MM.1S (cell line): ENCODE results near the gene DSTN.

Experiments used
- DNase-seq: peaks from one replicate; pipeline ENCODE4 v3.0.0-alpha.2; 2015
- H2AFZ ChIP-seq: fragments of 300-600 bp; sonication (generic); 2 replicates; pipeline ENCODE4 v1.6.0; 2016; ENCODE audit warnings: antibody characterized with exemption, low read length
- H3F3A ChIP-seq: fragments of 300-600 bp; sonication (generic); 2 replicates; pipeline ENCODE4 v1.6.1; 2016; ENCODE audit warnings: mild to moderate bottlenecking, antibody characterized with exemption, low read length, moderate library complexity, mixed read lengths; ENCODE audit not compliant: insufficient read depth
- H3K27ac ChIP-seq: fragments of 300-600 bp; sonication (generic); 2 replicates; pipeline ENCODE4 v1.5.1; 2016; ENCODE audit warnings: mild to moderate bottlenecking, low read length
- H3K27me3 ChIP-seq: fragments of 300-600 bp; sonication (generic); replicated peaks from 2 replicates; pipeline ENCODE4 v1.6.0; 2016; ENCODE audit warnings: low read length; ENCODE audit not compliant: insufficient read depth
- H3K36me3 ChIP-seq: fragments of 300-600 bp; sonication (generic); replicated peaks from 2 replicates; pipeline ENCODE4 v1.6.1; 2016; ENCODE audit warnings: mild to moderate bottlenecking, low read length, mixed read lengths; ENCODE audit not compliant: insufficient read depth
- H3K4me1 ChIP-seq: fragments of 300-600 bp; sonication (generic); 2 replicates; pipeline ENCODE4 v1.6.1; 2016; ENCODE audit warnings: low read length, mixed read lengths
- H3K4me2 ChIP-seq: fragments of 300-600 bp; sonication (generic); 2 replicates; pipeline ENCODE4 v1.6.0; 2016; ENCODE audit warnings: low read depth, low read length
- H3K4me3 ChIP-seq: fragments of 300-600 bp; sonication (generic); 2 replicates; pipeline ENCODE4 v1.5.1; 2016; ENCODE audit warnings: low read length, mixed read lengths
- H3K79me2 ChIP-seq: fragments of 300-600 bp; sonication (generic); 2 replicates; pipeline ENCODE4 v1.6.1; 2016; ENCODE audit warnings: mixed run types, low read length, mixed read lengths
- H3K9ac ChIP-seq: fragments of 300-600 bp; sonication (generic); 2 replicates; pipeline ENCODE4 v1.6.1; 2016; ENCODE audit warnings: low read length, mixed read lengths
- H3K9me2 ChIP-seq: fragments of 300-600 bp; sonication (generic); replicated peaks from 2 replicates; pipeline ENCODE4 v1.6.1; 2016; ENCODE audit warnings: mild to moderate bottlenecking, low read length, mixed read lengths; ENCODE audit not compliant: insufficient read depth
- H3K9me3 ChIP-seq: fragments of 300-600 bp; sonication (generic); replicated peaks from 2 replicates; pipeline ENCODE4 v1.6.1; 2016; ENCODE audit warnings: mild to moderate bottlenecking, low read length, mixed read lengths; ENCODE audit not compliant: insufficient read depth
- H4K20me1 ChIP-seq: fragments of 300-600 bp; sonication (generic); 2 replicates; pipeline ENCODE4 v1.6.1; 2016; ENCODE audit warnings: mild to moderate bottlenecking, low read length, moderate library complexity, mixed read lengths; ENCODE audit not compliant: insufficient read depth
- CTCF ChIP-seq: fragments of 300-600 bp; sonication (generic); IDR thresholded peaks from 2 replicates; pipeline ENCODE4 v1.5.1; 2016; ENCODE audit warnings: antibody characterized with exemption, low read length, mixed read lengths
- EZH2 ChIP-seq: fragments of 300-600 bp; sonication (generic); optimal IDR thresholded peaks from 2 replicates; pipeline ENCODE3; 2017; ENCODE audit warnings: low read depth, mild to moderate bottlenecking, antibody characterized with exemption, low read length, mixed read lengths
- EZH2phosphoT487 ChIP-seq: fragments of 300-600 bp; sonication (generic); IDR thresholded peaks from 2 replicates; pipeline ENCODE4 v1.6.1; 2018; ENCODE audit warnings: antibody characterized with exemption, low read length

The DSTN gene

GRCh38 chr20:17558154-17558940, 11.5 kb upstream of the DSTN start:
- DNase-seq: no peak
- H3K9me2 ChIP-seq: no peaks in the 10 kb centered on the region
- no peak overlapping the region for H3K4me3 ChIP-seq
- no peak overlapping the region for H3K27ac ChIP-seq
- TF ChIP-seq EZH2 (no peak), EZH2phosphoT487 (no peak), CTCF (no peak)
- H3K27me3 ChIP-seq: no peaks in the 10 kb centered on the region
- no peaks in the 10 kb centered on the region for H3K9me3 ChIP-seq
- H3F3A ChIP-seq: no peaks in the 10 kb centered on the region
- no peak overlapping the region for H3K4me2 ChIP-seq
- H3K36me3 ChIP-seq: no peaks in the 10 kb centered on the region
- H3K4me1 ChIP-seq: no peaks in the 10 kb centered on the region
- no peaks in the 10 kb centered on the region for H4K20me1 ChIP-seq
- no peak overlapping the region for H3K9ac ChIP-seq
- no peak overlapping the region for H2AFZ ChIP-seq
- no peaks in the 10 kb centered on the region for H3K79me2 ChIP-seq

- H3K4me2 ChIP-seq: no peak overlapping the region
- no peak overlapping the region for H3K9ac ChIP-seq
- H2AFZ ChIP-seq: no peak overlapping the region
These were observed 11.0 kb upstream of the DSTN start for GRCh38 chr20:17558941-17559304.

GRCh38 chr20:17559338-17559737, 10.5 kb upstream of the DSTN start:
- H2AFZ ChIP-seq: no peak overlapping the region
- no peaks in the 10 kb centered on the region for H3K4me1 ChIP-seq
- H3K36me3 ChIP-seq: no peaks in the 10 kb centered on the region
- H3K9ac ChIP-seq: no peak overlapping the region
- H4K20me1 ChIP-seq: no peaks in the 10 kb centered on the region
- no peaks in the 10 kb centered on the region for H3K9me2 ChIP-seq
- no peaks in the 10 kb centered on the region for H3K27me3 ChIP-seq
- no peaks in the 10 kb centered on the region for H3K9me3 ChIP-seq
- H3K4me2 ChIP-seq: no peak overlapping the region
- TF ChIP-seq CTCF (no peak), EZH2 (no peak), EZH2phosphoT487 (no peak)
- DNase-seq: no peak
- H3K27ac ChIP-seq: no peak overlapping the region
- H3K79me2 ChIP-seq: no peaks in the 10 kb centered on the region
- H3F3A ChIP-seq: no peaks in the 10 kb centered on the region
- H3K4me3 ChIP-seq: no peak overlapping the region

More at GRCh38 chr20:17558941-17559304, 11.0 kb upstream of the DSTN start:
- Histone ChIP-seq H3K79me2 (no peaks in the 10 kb centered on the region), H3K27ac (no peak overlapping the region), H3K36me3 (no peaks in the 10 kb centered on the region), H3K27me3 (no peaks in the 10 kb centered on the region), H4K20me1 (no peaks in the 10 kb centered on the region), H3K4me1 (no peaks in the 10 kb centered on the region), H3K9me2 (no peaks in the 10 kb centered on the region), H3F3A (no peaks in the 10 kb centered on the region), H3K4me3 (no peak overlapping the region), H3K9me3 (no peaks in the 10 kb centered on the region)
- TF ChIP-seq EZH2: no peak
- no peak for TF ChIP-seq EZH2phosphoT487
- no peak for TF ChIP-seq CTCF
- DNase-seq: no peak
